Stimulated activated CD4-positive, alpha-beta T cell treated with anti-CD3 and anti-CD28 coated beads, TNF-alpha, amount 100 ng/mL, for 48 hours (primary cell): ENCODE results near the gene MRPL10.
A peak's percentile ranks its signal among the peaks of the same experiment; 100 is the strongest.

ENCODE experiments used
- DNase-seq, 3 donors: peaks; one replicate each; pipeline ENCODE4 v3.0.0-alpha.2; 2020; ENCODE audit warnings: low read depth in 3 of 3

Gene MRPL10

DNA sequence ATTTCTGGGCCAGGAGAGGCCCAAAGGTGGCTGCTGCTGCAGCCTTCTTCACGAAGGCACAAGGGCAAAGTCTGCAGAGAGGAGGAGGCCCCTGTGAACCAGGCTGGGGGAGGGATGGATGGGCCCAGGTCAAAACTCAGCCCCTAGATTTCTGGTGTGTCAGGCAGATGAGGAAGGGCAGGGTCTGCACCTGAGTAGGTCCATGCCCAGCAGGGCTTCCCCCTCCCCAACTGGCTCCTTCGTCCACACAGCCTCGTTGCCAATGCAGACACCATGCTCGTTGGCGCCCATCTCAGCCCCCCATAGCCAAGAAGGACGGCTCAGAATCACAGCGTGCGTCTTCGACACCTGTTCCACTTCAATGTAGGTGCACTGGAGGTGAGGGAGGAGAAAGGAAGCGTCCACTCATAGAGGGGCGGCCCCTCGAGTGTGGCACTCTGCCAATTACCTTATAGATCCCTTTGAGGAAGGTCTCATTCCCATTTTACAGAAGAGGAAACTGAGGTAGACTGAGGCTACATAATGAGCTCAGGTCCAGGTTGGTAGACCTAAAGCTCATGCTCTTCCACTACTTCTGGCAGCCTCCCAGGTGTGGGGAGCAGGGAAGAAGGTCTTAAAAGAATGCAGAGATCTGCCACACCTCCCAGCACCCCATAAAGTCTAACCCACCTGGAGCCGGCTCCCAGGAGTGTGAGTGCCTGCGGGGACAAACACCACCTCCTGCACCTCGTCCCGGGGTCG is 8.8 kb upstream of the MRPL10 start:
- no peak for DNase-seq

DNA sequence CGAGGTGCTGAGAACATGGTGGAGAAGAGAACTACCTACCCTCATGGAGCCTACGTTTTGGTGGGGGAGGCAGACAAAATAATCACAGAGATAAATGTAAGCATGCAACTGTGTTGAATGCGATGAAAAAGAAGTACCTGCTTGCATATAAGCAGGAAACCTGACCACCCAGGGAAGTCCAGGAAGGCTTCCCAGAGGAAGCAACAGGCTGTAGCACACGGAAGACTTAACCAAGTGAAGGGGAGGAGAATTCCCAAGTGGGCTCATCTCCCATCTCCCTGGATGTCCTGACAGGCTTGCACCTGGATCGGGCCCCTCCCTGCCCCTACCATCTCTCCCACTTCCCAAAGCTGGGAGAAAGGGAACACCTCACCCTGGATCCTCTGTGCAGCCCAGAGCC is 7.7 kb upstream of the MRPL10 start:
- no peak for DNase-seq

DNA sequence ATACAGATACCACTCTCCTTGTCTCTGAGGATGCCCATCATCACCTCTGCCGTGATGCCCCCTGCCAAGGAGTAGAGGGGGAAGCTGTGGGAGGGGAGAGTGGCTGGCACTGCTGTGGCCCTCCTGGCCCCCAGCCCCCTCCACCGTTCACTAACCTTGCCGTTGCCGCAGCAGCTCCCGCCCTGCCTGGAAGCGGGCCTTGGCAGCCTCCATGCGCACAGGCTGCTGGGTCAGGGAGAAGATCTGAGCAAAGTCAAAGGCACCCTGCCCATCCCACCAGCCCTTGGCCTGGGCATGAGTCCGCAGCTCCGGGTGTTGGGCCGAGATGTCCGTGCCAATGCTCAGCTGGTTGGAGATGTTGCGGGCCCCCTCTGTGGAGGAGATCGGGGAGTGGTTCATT is 7.3 kb upstream of the MRPL10 start:
- DNase-seq = no peak

DNA sequence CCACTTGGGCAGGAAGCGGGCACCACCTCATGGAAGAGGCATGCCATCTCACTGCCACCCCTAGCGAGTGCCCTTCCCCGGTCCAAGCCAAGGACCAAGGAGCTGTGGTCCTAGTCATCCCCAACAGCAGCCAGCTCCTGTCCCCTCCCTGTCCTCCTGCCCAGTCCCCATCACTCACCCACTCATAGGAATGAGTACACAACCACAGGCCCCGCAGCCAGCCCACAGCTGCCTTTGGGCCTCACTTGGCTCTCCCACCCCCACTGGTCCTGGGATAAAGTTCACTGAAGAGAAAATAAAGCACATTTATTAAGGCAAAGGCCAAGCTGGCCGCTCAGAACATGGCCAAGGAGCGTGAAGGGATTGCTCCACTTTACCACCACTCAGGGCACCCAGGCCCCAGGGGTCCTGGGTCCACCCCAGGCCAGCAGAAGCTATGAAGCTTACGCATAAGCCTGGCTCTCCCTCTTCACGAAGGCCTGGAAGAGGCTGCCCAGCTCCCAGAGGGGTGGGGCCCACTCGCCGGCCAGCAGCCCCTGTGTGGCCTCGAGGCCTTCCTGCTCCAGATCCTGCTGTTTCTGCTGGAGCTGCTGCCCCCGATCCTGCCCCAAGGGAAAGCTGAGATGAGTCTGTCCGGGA is 6.2 kb upstream of the MRPL10 start:
- DNase-seq = no peak

DNA sequence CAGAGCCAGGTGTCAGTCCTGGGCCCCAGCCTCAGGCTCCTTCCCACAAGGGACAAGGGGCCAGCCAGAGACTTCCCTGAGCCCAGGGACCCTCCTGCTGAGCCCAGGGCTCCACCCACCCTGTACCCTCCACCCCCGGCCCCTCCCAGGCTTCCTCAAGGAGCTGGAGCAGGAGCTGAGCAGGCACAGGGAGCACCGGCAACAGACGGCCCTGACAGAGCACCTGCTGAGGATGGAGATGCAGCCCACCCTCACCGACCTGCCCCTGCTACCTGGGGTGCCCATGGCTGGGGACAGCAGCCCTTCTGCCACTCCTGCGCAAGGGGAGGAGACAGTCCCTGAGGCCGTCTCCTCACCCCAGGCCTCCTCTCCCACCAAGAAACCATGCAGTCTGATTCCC is 5.3 kb upstream of the MRPL10 start:
- DNase-seq = no peak

DNA sequence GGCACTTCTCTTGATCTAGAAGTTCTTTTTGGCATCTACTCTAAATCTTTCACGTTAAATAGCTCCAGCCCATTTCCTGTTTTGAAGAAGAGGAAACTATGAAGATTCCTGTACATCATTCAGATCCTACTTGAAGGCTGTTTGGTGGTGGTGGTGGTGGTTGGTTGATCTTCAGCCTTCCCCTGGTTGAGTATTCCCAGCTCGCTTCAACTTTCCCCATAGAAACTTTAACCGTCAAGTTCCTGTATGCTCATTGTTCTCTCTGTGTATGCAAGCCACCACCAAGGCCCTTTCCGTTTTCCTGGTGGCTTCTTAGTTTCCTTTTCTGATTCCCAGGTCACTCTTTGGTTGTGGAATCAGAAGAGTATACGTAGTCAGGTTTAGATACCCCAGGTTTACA is 3.4 kb upstream of the MRPL10 start:
- DNase-seq = no peak

DNA sequence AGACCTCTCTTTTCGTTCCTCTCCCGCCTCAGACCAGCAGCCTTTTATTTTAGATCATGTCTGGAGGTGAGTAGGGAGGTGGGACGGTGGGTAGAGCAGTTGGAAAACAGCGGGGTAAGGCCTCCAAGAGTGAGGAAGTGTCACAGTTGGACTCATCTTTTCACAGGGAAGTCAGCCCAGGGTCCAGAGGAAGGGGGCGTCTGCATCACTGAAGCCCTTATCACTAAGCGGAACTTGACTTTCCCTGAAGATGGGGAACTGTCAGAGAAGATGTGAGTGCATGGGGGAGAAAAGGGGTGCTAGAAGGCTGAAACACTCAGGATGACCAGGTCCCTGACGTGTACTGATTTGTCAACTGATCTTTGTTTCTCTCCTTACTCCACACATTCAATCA is 590 bp upstream of the MRPL10 start:
- DNase-seq = no peak

DNA sequence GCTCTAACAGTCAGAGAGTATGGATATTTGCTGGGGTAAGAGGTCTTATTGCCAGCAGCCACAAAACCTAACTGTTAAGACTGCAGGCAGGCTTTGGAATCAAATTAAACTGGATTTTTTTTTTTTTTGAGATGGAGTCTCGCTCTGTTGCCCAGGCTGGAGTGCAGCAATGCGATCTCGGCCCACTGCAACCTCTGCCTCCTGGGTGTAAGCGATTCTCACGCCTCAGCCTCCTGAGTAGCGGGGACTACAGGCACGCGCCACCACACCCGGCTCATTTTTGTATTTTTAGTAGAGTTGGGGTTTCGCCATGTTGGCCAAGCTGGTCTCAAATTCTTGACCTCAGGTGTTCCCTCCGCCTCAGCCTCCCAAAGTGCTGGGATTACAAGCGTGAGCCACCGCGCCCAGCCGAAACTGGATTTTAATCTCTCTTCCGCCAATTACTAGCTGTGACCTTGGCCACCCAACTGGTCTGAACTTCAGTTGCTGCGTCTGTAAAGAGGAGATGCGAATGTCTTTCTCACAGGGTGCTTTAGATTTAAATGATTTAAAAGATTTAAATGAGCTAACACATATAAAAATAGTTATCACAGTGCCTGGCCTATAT is 842 bp downstream of the MRPL10 start:
- DNase-seq = no peak

DNA sequence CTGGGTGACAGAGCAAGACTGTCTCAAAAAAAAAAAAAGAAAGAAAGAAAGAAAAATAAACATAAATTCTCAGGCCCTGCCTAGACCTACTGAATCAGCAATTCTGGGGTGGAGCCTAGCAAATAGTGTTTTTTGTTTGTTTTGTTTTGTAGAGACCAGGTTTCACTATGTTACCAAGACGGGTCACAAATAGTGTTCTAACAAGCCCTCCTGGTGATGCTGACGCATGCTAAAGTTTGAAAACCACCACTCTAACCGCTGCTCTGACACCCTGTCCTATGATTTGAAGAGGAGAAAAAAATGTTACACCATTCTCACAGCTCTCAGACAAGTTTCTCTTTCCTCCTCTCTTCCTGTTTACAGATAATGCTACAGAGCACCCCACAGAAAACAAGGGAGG is 1.5 kb downstream of the MRPL10 start:
- no peak for DNase-seq

DNA sequence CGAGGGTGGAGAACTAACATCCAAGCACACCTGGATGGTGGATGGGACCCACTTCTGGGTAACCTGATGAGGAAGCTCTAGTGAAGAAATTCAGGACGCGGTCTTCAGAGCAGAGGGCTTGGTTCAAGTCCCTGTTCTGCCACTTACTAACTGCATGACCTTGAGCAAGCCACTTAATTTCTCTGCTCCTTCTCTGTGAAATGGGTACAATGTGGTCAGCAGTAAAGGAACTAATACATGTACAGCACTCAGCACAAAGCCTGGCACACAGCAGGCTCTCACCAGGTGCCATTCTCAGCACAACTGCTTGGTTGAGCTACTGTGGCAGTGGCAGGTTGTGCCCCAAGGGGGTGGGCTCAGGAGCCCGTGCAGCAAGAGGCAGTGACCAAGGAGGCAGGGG is 7.8 kb downstream of the MRPL10 start:
- DNase-seq = no peak

DNA sequence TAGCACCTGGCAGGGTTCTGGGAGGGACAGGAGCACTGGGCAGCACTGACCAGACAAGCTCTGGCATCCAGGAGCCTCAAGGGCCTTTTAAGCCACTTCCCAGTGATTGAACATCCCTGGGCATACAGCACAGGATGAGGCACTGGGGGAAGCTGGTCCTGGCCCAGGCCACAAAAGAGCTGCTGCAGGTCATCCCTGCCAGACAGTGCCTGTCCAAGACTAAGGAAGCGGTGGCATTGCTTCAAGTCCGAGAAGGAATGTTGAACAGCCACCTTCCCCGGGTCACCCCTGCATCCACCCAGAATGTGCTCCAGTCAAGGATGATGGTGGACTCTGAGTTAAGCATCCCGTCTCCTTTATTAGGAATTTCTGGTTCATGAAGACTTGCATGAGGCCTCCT is 8.6 kb downstream of the MRPL10 start:
- DNase-seq = no peak

DNA sequence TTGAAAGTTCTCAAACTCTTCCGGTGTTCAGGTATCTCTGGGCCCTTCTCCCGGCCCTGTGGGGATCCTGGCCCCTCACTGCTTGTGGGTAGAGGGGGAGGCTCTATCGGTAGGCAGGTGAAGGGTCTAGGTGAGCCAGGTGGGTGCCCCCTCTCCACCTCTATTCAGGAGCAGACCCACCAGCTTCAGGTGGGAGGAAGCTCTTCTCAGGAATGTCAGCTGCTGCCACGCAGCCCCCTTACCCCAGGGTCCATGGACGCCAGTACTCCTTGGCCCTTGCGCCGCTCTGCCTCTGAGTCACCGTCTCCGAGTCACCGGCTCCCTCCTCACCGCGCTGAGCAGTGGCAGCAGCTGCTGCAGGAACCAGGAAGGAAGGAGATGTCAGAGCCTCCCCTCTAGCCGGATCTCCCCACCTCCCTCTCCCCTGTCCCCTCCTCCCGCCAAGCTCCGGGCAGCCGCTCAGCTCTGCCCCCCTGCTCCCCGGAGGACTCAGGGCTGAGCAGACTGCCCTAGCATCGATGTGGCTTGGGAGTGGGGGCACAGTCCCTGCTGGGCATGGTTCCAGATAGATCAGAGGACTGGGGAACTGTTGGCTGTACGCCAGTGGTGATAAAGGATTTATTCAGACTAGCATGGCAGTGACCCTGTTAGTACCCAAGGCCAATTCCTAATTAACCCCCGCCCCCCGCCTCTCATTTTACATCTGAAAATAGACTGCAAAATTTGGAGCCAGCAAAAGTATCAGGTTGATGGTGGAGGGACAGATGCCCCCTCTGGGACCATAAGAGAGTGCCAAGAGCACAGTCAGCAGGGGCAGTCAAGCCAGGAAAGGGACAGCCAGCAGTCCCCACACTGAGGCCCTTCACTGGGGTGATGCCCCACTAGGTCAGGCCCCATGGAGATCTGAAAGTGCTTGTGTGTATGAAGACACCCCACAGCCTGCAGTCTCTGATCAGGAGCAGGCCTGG is 9.6 kb downstream of the MRPL10 start, which contains the start of gene OSBPL7:
Gene OSBPL7, minus strand, starts transcription at position 371 of the 968 bp plus-strand sequence. CDS start 1,516 bp downstream, outside the sequence.
- DNase-seq = peak; percentile 60 to 61 (median 61)

DNA sequence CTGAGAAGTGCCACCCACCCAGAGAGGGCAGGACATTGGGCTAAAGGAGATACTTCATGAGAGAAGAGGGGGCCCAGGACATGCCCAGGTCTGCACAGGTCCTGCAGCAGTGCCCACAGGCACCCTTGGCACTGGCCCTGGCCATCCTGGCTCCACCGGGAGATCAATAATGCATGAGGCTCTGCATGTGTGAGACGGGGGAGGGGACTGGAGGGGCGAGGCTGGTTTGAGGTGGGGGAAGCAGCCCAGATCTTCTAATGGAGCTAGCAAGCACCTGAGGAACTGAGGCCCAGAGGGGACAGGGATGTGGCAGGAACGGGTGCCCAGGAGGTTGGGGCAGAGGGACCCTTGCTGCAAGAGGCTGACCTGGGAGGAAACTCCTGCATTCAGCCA is 10.3 kb downstream of the MRPL10 start:
- no peak for DNase-seq

DNA sequence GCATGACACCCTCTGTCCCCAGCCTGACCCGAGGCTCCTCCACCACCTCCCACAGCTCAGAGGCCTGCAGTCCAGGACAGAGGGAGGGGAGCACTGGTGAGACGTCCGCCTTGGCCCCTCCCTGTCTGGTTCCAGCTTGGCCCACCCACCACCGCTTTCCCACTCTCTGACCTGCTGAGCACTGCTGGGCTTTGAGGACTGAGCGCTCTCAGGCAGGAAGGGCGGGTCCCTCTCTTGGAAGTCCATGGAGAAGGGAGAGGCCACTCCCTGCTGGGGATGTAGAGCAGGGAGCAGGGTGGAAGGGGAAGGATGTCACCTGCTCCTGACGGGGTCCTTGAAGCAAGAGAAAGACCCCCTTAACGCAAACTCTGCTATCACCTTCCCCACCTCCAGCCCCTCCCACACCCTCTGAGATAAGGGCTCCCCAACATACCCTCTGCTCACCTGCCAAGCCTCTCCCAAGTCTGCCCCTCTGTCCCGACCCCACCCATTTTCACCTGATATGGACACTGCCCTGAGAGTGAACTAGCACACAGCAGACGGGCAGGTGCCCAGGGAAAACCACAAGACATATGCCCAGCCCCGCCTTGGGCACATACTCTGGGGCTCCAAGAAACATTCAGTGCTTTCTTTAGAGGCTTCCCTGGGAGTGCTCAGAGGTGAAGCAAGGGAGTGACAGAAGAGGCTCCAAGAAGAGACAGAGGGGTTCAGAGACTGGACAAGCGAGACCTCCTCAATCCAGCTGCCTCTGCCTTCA is 11.1 kb downstream of the MRPL10 start:
- no peak for DNase-seq

DNA sequence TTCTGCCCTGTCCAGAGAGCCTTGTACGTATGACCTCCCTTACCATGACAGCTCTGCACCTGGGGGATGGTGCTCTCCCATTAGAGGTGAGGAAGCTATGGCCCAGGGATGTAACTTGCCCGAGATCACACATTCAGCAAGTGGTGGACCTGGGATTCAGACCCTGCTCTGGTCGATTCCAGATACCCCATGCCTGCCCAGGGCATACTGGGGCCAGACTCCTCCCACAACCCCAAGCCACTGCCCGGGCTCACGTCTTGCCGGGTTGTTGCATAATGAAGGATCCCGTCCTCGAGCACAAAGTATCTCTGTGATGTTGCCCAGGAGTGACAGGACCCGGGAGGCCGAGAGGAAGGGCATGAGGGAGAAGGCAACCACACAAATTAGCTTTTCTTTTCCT is 11.9 kb downstream of the MRPL10 start:
- no peak for DNase-seq

DNA sequence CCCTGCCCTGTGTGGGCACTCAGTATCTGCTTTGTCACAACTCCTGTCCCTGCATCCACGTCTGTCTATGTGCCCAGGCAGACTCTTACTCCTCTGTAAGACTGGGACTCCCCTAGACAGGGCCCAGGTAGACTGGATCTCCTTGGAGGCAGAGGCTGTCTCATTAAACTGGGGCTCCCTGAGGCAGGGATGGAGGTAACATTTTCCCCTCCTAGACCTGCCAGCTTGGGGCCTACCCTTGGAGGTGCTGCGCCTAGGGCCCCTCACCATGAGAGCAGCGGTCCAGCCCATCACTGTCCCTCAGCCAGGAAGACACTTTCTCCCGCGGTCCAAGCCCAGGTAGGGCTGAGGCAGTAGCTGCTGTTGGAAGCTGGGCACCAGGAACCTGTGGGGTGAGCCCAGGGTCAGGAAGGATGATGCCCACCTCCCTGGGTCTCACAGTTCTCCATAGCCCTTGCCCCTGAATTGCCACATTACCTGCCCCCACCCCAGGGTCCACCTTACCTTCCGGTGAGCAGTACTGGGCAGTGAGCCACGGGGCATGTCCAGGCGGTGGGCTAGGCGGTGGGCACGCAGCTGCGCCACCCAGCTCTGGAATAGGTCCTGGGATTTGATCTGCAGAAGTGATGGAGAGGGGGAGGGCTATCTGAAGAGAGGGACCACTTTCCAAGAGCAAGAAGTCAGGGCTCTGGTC is 13.2 kb downstream of the MRPL10 start:
- DNase-seq = no peak

DNA sequence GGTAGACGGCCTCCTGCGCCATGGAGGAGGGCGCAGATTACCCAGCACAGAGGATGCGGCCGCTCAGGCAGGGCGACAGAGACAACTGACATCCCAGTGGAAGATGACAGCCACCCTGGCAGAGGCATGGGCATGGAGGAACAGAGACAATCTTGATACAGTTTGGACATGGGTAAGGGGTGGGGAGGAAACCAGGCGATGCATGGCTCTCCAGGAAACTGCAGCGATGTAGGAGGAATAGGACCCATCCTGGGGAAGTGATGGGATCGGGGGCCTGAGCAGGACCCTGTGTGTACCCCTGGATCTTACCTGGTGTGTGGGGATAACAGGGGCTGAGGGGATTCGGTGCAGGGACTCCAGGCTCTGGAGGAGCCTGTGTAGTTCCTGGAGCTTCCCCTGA is 14.4 kb downstream of the MRPL10 start:
- DNase-seq = no peak

DNA sequence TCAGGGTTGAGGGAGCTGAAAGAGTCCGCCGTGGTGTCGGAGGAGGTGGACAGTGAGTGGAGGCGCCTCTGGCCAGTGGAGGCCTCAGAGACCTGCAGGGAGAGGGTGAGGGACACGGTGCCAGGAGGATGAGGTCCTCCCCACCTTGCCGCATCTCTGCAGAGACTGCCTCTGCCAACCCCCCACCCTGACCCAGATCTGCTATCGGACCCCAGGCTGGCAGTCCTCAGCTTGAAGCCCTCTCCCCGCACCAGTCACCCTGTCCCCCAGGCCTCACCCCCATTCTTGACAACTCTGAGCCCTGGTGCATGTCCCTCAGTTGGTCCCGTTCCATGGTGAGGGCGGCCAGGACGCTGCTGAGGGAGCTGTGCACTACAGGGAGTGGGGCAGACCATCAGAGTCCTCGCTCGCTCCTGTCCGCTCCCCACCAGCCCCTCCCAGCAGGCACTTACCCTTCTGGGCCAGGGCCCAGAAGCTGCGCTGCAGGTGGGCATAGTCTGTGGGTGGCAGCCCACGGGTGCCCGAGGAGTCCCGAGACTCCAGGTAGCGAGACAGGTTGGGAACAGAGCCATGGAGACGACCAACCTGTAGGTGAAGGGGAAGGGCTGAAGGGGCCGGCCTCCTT is 15.1 kb downstream of the MRPL10 start:
- no peak for DNase-seq

DNA sequence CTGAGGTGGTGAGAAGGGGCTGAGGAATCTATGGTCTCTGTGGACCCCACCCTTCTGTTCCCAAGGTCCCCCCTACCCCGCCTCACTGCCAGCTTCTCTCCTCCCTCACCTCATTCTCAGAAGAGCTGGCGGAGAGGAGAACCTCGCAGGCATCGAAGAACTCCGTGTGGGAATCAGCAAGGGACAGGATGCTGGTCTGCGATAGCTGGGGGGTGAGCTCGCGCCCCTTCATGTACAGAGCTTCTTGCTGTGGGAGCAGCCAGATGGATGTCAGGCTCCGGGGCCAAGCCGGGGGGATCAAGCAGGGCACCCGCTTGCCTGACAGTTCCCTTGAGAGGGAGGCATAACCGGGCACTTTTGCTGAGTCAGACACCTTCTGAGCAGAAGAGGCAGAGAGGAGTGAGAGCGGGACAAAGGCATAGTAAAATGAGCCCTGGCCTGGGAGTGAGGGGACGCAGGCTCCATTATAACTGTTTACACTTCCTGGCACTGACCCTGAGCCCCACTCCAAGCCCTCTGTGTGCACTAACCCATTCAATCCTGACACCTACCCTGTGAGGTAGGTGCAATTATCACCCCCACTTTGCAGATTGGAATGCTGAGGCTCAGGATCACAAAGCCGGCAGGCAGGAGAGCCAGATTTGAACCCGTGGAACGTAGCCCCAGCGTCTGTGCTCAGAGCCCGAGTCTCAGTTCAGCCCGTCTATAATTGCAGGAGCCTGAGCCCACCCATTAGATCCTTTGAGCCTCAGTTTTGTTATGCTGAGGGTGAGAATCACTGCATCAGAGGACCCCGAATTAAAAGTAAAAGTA is 16.0 kb downstream of the MRPL10 start:
- DNase-seq = no peak
